WI38 (cell line): ENCODE data around the gene PLCB2.

ENCODE experiments used
- H3K4me3 ChIP-seq: 2 replicates; pipeline ENCODE4 v1.5.1; 2011; ENCODE audit warnings: low read depth, mild to moderate bottlenecking, control low read depth, low read length
- CTCF ChIP-seq: IDR thresholded peaks from 2 replicates; pipeline ENCODE4 v1.5.1; 2012; ENCODE audit warnings: low read depth, mild to moderate bottlenecking, control low read depth, low read length

The PLCB2 gene

DNA sequence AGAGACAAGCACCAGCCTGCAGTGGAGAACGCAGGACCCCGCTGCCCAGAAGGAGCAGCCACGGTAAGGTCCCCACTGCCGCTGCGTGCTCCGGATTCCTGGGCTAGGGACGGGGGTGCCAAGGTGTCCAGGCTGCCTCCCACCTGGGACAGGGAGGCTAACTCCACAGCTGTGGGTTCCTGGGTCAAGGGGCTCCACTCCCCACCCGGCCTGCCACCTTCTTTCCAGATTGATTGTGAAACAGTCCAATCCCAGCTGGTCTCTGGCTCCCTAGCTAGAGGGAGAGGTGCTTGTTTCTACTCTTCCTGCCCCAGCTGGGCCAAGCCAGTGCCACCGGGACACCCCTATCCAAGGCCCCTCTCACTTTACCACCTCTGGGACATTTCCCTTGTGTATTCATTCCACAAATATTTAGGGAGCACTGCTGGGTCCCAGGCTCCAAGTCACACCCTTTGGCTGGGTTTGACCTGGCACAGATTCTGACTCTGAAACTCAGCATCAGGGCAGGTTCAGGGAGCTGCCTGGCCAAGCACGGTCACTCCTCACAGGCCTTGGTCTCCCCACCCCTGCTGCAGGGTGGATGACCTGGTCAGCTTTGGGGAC, 67.0 kb downstream of the PLCB2 start:
- H3K4me3 ChIP-seq, result no peak overlapping the region
- no peak for TF ChIP-seq CTCF

DNA sequence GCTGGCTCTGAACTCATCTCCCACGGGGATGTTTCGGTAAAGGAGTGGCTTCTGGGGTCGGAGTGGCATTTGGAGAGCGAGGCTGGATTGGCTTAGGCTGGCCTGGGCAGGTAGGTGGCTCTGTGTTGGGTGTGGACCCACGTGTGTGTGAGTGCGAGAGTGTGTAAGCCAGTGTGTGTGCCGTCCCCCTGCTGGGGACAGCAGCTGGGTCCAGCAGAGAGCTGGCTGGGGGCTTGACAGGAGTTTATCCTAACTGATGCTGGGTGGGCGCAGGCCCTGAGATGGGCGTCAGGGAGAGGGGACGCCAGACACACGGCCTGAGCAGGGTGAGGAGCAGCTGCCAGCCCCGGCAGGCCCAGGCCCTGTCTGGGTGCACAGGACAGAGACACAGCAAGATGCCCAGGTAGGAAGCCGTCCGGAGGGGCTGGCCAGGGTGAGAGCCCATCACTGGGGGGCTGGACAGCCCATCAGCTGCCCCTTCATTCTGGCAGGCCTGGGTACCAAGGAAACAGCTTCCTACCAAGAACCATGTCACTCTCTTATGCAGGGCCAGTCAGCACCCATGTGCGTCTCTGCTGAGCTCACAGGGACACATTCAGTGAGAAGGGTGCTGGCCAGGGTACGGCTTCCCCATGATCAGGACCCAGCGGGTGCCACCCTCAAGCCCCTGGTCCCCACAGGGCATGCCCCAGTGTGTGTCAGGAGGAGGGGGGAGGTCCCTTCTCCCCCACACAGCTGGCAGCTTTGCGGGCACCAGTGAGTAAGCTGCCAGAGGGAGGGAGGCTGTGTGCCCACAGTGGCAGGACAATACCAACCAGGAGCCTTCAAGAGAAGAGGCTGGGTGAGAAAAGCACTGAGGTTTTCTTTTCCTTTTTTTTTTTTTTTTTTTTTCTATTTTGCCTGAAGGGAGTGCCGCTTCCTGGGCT, 67.8 kb downstream of the PLCB2 start:
- TF ChIP-seq CTCF, result no peak
- H3K4me3 ChIP-seq, result no peak overlapping the region

DNA sequence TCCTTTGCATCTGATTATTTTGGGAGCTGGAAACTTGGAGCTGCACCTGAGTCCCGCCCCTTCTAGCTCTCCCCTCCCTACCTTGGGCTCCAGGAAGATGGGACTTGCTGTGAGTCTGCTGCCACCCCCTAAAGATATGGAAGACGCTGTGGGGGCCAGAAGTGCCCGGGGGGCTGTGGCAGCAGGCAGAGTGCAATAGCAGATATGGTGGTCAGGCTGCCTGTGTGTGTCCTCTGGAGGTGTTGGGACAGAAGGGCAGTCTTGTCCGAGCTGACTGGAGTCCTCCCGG, 68.4 kb downstream of the PLCB2 start:
- no peak for TF ChIP-seq CTCF
- peak overlapping the region; percentile 47 for H3K4me3 ChIP-seq

- H3K4me3 ChIP-seq, result peak within 1 kb of the TSS; percentile 47
- TF ChIP-seq CTCF, result no peak
Observed at GRCh38 chr15:40238532-40239403, 69.0 kb downstream of the PLCB2 start, which contains the start of gene PAK6. PAK6 (plus strand) TSS chr15:40239063; CDS start chr15:40264786, 25,723 bp downstream.
